ENCODE measurements around the gene TOMM20.

Gene TOMM20

DNA sequence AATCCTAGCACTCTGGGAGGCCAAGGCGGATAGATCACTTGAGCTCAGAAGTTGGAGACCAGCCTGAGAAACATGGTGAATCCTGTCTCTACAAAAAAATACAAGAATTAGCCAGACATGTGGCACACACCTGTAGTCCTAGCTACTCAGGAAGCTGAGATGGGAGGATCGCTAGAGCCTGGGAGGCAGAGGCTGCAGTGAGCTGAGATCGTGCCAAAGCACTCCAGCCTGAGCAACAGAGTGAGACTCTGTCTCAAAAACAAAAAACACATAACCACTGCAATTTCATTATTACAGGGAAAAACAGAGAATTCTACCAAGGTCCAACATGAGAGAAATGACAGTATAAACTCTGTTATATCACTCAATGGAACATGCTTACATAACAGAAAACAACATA is 4.4 kb upstream of the TOMM20 start:
- TF ChIP-seq, protein P1, sequence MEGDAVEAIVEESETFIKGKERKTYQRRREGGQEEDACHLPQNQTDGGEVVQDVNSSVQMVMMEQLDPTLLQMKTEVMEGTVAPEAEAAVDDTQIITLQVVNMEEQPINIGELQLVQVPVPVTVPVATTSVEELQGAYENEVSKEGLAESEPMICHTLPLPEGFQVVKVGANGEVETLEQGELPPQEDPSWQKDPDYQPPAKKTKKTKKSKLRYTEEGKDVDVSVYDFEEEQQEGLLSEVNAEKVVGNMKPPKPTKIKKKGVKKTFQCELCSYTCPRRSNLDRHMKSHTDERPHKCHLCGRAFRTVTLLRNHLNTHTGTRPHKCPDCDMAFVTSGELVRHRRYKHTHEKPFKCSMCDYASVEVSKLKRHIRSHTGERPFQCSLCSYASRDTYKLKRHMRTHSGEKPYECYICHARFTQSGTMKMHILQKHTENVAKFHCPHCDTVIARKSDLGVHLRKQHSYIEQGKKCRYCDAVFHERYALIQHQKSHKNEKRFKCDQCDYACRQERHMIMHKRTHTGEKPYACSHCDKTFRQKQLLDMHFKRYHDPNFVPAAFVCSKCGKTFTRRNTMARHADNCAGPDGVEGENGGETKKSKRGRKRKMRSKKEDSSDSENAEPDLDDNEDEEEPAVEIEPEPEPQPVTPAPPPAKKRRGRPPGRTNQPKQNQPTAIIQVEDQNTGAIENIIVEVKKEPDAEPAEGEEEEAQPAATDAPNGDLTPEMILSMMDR (IDR thresholded peaks at IDR 0.05; ENCODE audit: insufficient read depth, low read length, poor library complexity, severe bottlenecking): no peak
- Histone ChIP-seq H3K36me3 (ENCODE audit: control insufficient read depth, insufficient read depth, low read length) (peaks cover 18% of the 10 kb centered on the region), H3K4me3 (replicated peaks; ENCODE audit: low read depth, low read length) (no peak overlapping the region), H3K27me3 (replicated peaks; ENCODE audit: control insufficient read depth, insufficient read depth, low read length) (no peaks in the 10 kb centered on the region)
- no peak for DNase-seq (ENCODE audit: extremely low read depth, insufficient read length)

DNA sequence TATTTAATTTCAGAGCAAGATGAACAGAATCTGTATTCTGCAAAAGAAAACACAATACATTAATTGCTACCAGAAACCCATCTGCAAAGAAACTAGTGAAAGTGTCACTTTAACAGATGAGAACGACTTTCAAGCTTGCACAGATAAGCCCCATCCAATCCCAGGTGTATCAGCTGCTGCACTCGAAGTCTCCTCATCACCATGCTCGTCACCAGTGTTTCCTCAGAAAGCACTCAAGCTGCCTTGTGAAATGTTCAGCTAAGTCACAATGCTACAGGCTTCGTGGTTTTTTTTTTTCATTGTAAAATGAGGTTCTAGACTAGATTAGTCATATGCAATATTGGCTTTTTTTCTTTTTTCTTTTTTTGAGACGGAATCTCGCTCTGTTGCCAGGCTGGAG is 3.3 kb upstream of the TOMM20 start:
- Histone ChIP-seq H3K36me3 (ENCODE audit: control insufficient read depth, insufficient read depth, low read length) (peaks cover 11% of the 10 kb centered on the region), H3K4me3 (replicated peaks; ENCODE audit: low read depth, low read length) (no peak overlapping the region), H3K27me3 (replicated peaks; ENCODE audit: control insufficient read depth, insufficient read depth, low read length) (no peaks in the 10 kb centered on the region)
- DNase-seq (ENCODE audit: extremely low read depth, insufficient read length): no peak
- TF ChIP-seq, protein P1 (IDR thresholded peaks at IDR 0.05; ENCODE audit: insufficient read depth, low read length, poor library complexity, severe bottlenecking): no peak

DNA sequence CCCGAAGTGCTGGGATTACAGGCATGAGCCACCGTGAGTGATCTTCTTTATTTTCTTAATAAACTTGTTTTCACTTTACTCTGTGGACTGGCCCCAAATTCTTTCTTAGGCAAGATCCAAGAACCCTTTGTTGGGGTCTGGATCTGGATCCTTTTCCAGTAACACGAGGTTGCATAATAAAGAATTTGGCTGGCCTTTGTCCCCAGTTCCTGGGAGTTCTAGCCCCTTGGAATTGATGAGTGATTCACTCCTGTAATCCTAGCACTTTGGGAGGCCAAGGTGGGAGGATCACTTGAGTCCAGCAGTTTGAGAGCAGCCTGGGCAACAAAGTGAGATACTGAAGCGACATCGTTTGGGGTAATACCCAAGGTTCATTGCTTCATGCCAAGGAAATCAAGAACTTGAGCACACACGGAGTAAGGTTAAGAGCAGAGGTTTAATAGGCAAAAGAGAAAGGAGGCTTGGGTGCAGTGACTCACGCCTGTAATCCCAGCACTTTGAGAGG is 2.2 kb upstream of the TOMM20 start:
- H3K36me3 ChIP-seq (ENCODE audit: control insufficient read depth, insufficient read depth, low read length): peaks cover 8% of the 10 kb centered on the region
- DNase-seq (ENCODE audit: extremely low read depth, insufficient read length): no peak
- TF ChIP-seq, protein P1 (IDR thresholded peaks at IDR 0.05; ENCODE audit: insufficient read depth, low read length, poor library complexity, severe bottlenecking): no peak

DNA sequence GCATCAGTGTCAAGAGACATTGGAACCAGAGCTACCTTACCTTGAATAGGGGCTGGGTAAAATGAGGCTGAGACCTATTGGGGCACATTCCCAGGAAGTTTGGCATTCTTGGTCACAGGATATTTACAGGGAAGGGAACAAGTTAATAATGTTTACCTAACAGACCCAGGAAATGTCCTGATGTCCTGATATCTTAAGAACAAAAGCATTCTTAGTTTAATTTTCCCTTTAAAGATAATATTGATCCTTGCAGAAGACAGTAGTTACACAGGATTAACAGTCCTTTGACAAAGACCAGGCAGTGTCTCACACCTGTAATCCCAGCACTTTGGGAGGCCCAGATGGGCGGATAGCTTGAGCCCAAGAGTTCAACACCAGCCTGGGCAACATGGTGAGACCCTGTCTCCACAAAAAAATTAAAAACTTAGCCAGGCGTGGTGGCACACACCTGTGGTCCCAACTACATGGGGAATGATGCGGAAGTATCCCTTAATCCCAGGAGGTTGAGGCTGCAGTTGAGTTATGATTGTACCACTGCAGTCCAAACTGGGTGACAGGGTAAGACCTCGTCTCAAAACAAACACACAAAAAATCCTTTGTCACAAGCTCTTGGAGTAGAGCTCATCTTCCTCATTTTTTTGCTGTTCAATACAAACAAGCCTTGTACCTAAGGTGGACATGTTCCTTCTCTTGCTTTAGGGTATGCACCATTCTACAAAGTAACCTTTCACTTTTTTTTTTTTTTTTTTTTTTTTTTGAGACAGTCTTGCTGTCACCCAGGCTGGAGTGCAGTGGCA is 1.3 kb upstream of the TOMM20 start:
- DNase-seq (ENCODE audit: extremely low read depth, insufficient read length): no peak
- H3K27me3 ChIP-seq (replicated peaks; ENCODE audit: control insufficient read depth, insufficient read depth, low read length): no peaks in the 10 kb centered on the region
- TF ChIP-seq, protein P1 (IDR thresholded peaks at IDR 0.05; ENCODE audit: insufficient read depth, low read length, poor library complexity, severe bottlenecking): no peak
- H3K36me3 ChIP-seq (ENCODE audit: control insufficient read depth, insufficient read depth, low read length): peaks cover 6% of the 10 kb centered on the region
- H3K4me3 ChIP-seq (replicated peaks; ENCODE audit: low read depth, low read length): no peak overlapping the region

More for the DNA sequence above, 2.2 kb upstream of the TOMM20 start:
- H3K4me3 ChIP-seq (replicated peaks; ENCODE audit: low read depth, low read length): no peak overlapping the region
- H3K27me3 ChIP-seq (replicated peaks; ENCODE audit: control insufficient read depth, insufficient read depth, low read length): no peaks in the 10 kb centered on the region

DNA sequence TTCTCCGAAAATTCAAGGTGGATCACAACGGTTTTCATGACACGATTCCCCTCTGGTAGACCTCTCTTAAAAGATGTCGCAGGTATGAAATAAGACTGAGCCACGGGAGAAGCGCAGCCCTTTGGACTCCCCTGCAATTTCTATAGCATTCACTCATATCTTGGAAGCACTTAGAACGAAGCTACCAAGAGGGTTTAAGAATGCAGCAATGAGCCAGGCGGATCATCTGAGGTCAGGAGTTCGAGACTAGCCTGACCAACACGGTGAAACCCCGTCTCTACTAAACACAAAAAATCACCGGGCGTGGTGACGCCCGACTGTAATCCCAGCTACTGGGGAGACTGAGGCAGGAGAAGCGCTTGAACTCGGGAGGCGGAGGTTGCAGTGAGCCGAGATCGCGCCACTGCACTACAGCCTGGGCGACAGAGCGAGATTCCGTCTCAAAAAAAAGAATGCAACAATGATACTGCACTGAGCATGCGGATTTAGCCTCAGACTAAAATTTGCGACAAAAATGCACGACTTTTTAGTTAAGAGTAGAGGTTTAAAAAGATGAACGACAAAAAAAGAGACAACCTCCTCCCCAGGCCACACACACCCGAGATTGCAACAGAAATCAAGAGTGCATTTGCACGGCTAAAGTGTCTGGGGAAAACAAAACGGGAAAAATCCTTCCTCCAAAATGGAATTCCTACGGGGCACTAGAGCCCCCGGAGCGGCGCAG is 743 bp downstream of the TOMM20 start:
- TF ChIP-seq, protein P1 (IDR thresholded peaks at IDR 0.05; ENCODE audit: insufficient read depth, low read length, poor library complexity, severe bottlenecking): no peak
- H3K36me3 ChIP-seq (ENCODE audit: control insufficient read depth, insufficient read depth, low read length): peaks cover 3% of the 10 kb centered on the region; the same call in 1 of the 2 replicates

More for the DNA sequence above, 743 bp downstream of the TOMM20 start:
- Histone ChIP-seq H3K27me3 (replicated peaks; ENCODE audit: control insufficient read depth, insufficient read depth, low read length) (no peaks in the 10 kb centered on the region), H3K4me3 (replicated peaks; ENCODE audit: low read depth, low read length) (peak overlapping the region; percentile 100)
- peak; percentile 21 for DNase-seq (ENCODE audit: extremely low read depth, insufficient read length)
